Measurements from ENCODE around the gene RASGRP2.

RASGRP2 gene

DNA sequence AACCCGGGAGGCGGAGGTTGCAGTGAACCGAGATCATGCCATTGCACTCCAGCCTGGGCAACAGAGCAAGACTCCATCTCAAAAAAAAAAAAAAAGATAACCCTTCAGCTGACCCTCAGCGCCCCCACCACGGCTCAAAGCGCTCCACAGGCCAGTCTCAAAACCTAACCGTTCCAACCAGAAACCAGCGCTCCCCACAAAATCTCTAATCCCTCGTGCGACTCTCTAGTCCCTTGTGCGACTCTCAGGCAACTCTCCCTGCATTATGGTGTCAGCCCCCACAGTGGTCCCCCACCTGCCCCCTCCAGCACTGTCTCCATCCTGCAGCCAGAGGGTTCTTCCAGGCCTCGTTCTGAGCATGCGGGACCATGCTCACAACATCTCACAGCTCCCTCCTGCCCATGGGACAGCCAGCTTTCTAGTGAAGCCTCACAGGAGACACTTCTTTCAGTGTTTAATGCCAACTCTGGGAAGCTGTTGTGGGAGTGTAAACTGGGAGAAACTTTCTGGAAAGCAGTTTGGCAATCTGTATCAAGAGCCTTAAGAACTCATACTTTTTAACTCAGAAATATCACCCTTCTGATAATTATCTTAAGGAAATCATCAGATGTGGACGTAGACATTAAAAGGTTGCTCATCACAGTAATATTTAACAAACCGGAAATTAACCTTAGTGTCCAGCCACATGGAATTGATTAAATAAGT, 4.2 kb upstream of the RASGRP2 start:
- DNase-seq (ENCODE audit: extremely low read depth, low read depth), result no peak
- TF ChIP-seq, protein P1, sequence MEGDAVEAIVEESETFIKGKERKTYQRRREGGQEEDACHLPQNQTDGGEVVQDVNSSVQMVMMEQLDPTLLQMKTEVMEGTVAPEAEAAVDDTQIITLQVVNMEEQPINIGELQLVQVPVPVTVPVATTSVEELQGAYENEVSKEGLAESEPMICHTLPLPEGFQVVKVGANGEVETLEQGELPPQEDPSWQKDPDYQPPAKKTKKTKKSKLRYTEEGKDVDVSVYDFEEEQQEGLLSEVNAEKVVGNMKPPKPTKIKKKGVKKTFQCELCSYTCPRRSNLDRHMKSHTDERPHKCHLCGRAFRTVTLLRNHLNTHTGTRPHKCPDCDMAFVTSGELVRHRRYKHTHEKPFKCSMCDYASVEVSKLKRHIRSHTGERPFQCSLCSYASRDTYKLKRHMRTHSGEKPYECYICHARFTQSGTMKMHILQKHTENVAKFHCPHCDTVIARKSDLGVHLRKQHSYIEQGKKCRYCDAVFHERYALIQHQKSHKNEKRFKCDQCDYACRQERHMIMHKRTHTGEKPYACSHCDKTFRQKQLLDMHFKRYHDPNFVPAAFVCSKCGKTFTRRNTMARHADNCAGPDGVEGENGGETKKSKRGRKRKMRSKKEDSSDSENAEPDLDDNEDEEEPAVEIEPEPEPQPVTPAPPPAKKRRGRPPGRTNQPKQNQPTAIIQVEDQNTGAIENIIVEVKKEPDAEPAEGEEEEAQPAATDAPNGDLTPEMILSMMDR (IDR thresholded peaks at IDR 0.05; ENCODE audit: low read depth, low read length), result no peak

DNA sequence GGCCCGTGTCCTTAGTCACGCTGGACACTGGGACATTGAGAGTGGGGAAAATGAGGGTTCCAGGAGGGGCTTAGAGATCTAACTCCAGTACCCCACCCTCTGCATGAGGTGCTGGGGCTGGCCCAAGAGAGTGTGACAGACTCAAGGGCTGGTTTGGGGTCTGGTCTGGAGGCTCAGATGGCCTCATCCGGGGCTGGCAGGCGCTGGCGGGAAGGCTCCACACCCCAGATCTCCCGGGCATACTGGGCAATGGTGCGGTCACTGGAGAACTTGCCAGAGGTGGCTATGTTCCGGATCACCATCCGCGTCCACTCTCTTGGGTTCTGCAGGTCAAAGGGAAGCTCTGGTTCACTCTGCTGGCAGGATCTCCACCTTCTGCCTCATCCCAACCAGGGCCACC, 2.5 kb upstream of the RASGRP2 start:
- DNase-seq (ENCODE audit: extremely low read depth, low read depth), result no peak
- TF ChIP-seq, protein P1 (IDR thresholded peaks at IDR 0.05; ENCODE audit: low read depth, low read length), result no peak

DNA sequence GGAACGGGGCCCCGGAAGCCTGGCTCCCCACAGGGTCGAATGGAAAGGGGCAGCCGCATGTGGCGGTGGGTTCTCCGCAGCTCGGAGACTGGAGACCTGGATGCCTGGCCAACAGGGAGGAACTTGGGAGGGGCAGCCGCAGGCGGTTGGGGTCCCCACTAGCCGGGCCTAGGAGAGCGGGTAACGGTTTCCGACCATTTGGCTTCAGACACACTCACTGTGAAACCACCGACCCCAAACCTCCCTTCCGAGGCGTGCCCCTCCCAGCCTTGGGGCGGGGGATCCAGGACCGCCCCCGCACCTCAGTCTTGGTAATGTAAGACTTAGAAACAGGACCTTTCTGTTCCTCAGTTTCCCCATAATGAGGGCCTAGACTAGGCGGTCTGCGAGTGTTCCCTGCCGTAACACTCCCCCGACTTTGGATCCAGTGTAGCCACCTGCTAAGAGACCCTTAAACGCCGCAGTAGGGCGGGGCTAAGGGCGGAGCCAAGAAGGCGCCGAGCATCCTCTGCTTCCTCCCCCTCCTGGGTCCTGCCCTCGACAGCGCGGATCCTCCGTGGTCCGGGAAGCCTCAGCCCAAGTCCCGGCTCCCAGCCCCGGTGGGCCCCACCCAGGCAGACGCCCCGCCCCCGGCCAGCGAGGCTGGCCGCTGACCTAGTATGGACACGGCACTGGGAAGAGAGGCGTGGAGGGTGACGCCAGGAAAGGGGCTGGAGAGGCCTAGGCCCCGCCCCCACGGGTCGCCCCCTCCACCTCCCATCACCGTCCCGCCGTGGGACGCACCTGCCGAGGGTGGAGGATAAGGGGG, 1.8 kb upstream of the RASGRP2 start:
- no peak for DNase-seq (ENCODE audit: extremely low read depth, low read depth)
- TF ChIP-seq, protein P1 (IDR thresholded peaks at IDR 0.05; ENCODE audit: low read depth, low read length), result no peak

DNA sequence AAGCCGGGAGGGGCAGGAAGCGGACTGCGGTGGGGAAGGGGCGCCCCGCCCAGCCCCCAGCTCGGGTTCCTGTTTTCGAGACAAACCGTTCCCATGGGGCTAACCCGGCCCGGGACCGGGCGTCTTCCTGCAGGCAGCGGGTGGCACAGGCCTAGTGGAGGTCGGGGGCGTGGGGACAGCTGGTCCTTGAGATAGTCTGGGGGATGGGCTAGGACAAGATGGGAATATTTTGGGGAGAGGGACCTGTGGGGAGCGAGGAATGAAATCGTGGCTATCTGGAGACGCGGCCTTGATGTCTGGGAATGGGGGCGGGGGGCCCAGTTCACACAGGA, 1.2 kb upstream of the RASGRP2 start:
- DNase-seq (ENCODE audit: extremely low read depth, low read depth), result no peak
- TF ChIP-seq, protein P1 (IDR thresholded peaks at IDR 0.05; ENCODE audit: low read depth, low read length), result no peak

DNA sequence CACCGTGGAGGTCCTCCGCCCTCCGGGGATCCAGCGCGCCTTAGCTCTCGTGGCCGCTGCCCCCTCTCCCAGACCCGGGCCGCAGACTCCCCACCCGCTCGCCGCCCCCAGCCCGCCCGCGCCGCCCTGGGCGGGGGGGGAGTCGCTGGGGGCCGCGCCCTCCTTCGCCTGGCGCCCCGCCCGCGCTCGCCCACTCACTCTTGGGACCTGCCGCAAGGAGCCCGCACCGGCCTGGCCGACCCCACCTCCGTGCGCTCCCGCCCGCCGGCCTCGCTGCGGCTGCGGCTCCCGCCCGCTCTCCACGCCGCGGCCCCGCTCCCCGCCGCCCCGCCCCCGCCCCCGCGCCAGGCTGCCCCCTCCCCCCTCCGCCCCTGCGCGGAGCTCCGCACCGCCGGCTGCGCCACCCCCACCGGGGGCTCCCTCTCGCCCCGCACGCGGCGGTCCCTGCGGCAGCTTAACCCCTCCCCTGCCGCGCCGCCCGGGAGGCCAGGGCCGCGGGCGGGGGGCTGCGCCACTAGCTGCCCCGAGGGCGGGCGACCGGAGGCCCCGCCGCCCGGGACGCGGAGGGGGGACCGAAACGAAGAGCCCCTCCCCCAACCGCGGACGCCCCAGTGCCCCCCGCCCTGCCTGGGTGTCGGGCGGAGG, 724 bp upstream of the RASGRP2 start:
- TF ChIP-seq, protein P1 (IDR thresholded peaks at IDR 0.05; ENCODE audit: low read depth, low read length), result no peak
- no peak for DNase-seq (ENCODE audit: extremely low read depth, low read depth)

DNA sequence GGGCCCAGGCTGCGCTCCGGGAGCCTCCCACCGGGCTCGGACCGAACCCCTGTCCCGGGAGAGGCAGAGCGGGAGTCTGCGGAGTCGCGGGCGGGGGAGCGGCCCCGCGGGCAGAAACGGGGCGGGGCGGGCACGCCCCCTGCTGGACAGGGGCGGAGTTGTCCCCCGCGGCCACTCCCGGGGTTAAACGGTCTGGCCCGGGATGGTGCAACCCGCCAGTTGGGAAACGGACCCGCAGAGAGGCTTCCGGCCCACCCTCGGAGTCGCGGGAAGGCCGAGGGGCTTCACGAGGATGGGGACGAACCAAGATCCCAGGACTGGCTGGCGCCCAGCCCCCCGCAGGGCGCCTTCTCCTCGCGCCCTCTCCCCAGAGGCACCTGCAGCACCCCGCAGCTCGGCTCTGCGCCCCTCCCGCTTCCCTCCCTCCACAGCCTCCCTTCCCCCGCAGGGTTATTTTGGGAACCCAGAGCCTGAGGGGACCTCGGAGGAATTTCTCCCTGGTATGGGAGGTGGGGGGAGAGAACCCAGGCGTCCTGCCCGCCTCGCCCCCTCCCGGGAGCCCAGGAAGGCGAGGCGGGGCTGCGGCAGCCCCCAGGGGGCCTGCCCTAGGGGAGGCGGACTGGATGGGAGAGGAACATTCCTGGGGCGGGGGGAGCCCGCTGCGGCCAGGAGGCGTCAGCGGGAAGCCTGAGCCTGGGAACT, 902 bp downstream of the RASGRP2 start:
- no peak for DNase-seq (ENCODE audit: extremely low read depth, low read depth)
- TF ChIP-seq, protein P1 (IDR thresholded peaks at IDR 0.05; ENCODE audit: low read depth, low read length), result peak; percentile 63

Measured in AG09319 (cell line).